HG03439 (cell line): ENCODE results near the gene ZCCHC4.
A peak's percentile ranks its signal among the peaks of the same experiment; 100 is the strongest.

ENCODE experiments used
- ATAC-seq: cut with Tn5 transposase; IDR thresholded peaks from one replicate; pipeline ENCODE4 v1.9.1; 2021; ENCODE audit warnings: mild to moderate bottlenecking, moderate library complexity; ENCODE audit not compliant: unreplicated experiment

ZCCHC4 gene

GRCh38 chr4:25312496-25313200 is at the start of gene ZCCHC4:
Gene ZCCHC4 (plus strand): TSS chr4:25312774. CDS start chr4:25312810, 36 bp downstream.
- peak; percentile 87 for ATAC-seq

- ATAC-seq = no peak
Observed at GRCh38 chr4:25271866-25272265, 40.7 kb upstream of the ZCCHC4 start.

GRCh38 chr4:25280210-25280609 is 32.4 kb upstream of the ZCCHC4 start:
- ATAC-seq = no peak

GRCh38 chr4:25283948-25284347 is 28.6 kb upstream of the ZCCHC4 start:
- no peak for ATAC-seq

GRCh38 chr4:25284466-25284865 is 28.1 kb upstream of the ZCCHC4 start:
- ATAC-seq = no peak

- no peak for ATAC-seq
Observed at GRCh38 chr4:25290490-25291067, 22.0 kb upstream of the ZCCHC4 start.

GRCh38 chr4:25291158-25291733 is 21.3 kb upstream of the ZCCHC4 start:
- no peak for ATAC-seq

- no peak for ATAC-seq
Observed at GRCh38 chr4:25297528-25298242, 14.9 kb upstream of the ZCCHC4 start.

- ATAC-seq = no peak
Observed at GRCh38 chr4:25299476-25300203, 12.9 kb upstream of the ZCCHC4 start.

GRCh38 chr4:25301471-25301870 is 11.1 kb upstream of the ZCCHC4 start:
- no peak for ATAC-seq

GRCh38 chr4:25302626-25303025 is 9.9 kb upstream of the ZCCHC4 start:
- ATAC-seq = no peak

GRCh38 chr4:25303578-25303977 is 9.0 kb upstream of the ZCCHC4 start:
- ATAC-seq = no peak

- no peak for ATAC-seq
Observed at GRCh38 chr4:25306518-25307057, 6.0 kb upstream of the ZCCHC4 start.

GRCh38 chr4:25307596-25307995 is 5.0 kb upstream of the ZCCHC4 start:
- ATAC-seq = no peak

- ATAC-seq = no peak
Observed at GRCh38 chr4:25308306-25308705, 4.3 kb upstream of the ZCCHC4 start.

GRCh38 chr4:25308761-25309160 is 3.8 kb upstream of the ZCCHC4 start:
- ATAC-seq = no peak

- ATAC-seq = peak; percentile 42
Observed at GRCh38 chr4:25310066-25310802, 2.3 kb upstream of the ZCCHC4 start.

GRCh38 chr4:25310803-25311166 is 1.8 kb upstream of the ZCCHC4 start:
- no peak for ATAC-seq

- no peak for ATAC-seq
Observed at GRCh38 chr4:25313201-25313895, 774 bp downstream of the ZCCHC4 start.

- no peak for ATAC-seq
Observed at GRCh38 chr4:25320336-25320735, 7.8 kb downstream of the ZCCHC4 start.
